H9 (cell line): Measurements from ENCODE around the gene NBR1. TPM values are rescaled to one million over a fixed set of nuclear protein-coding genes. Genes with fewer than 3 reads are reported as not detected.

Source experiments
- DNase-seq: peaks from one replicate; pipeline ENCODE4 v3.0.0-alpha.2; 2017
- H2AFZ ChIP-seq: one replicate; pipeline ENCODE4 v1.6.1; 2013; ENCODE audit warnings: mild to moderate bottlenecking, low read length, control low read depth, moderate library complexity
- H2AK5ac ChIP-seq: 2 replicates; pipeline ENCODE4 v1.6.1; 2013; ENCODE audit warnings: low read length, control low read depth, mixed read lengths; ENCODE audit not compliant: insufficient read length
- H2BK120ac ChIP-seq: one replicate; pipeline ENCODE4 v1.6.1; 2013; ENCODE audit warnings: low read depth, mild to moderate bottlenecking, low read length, control low read depth, inconsistent platforms; ENCODE audit not compliant: poor library complexity, severe bottlenecking
- H2BK12ac ChIP-seq: 2 replicates; pipeline ENCODE4 v1.6.1; 2013; ENCODE audit warnings: low read length, control low read depth, mixed read lengths, low read depth; ENCODE audit not compliant: insufficient read length
- H2BK15ac ChIP-seq: 2 replicates; pipeline ENCODE4 v1.6.1; 2013; ENCODE audit warnings: low read depth, low read length, control low read depth
- H2BK20ac ChIP-seq: one replicate; pipeline ENCODE4 v1.6.1; 2013; ENCODE audit warnings: low read depth, mild to moderate bottlenecking, low read length, control low read depth, inconsistent platforms; ENCODE audit not compliant: poor library complexity, severe bottlenecking
- H2BK5ac ChIP-seq: 2 replicates; pipeline ENCODE4 v1.6.1; 2013; ENCODE audit warnings: low read length, control low read depth, mixed read lengths; ENCODE audit not compliant: insufficient read length
- H3K14ac ChIP-seq: 2 replicates; pipeline ENCODE4 v1.6.1; 2013; ENCODE audit warnings: low read length, control low read depth; ENCODE audit not compliant: insufficient read depth
- H3K18ac ChIP-seq: 2 replicates; pipeline ENCODE4 v1.6.1; 2013; ENCODE audit warnings: low read depth, mild to moderate bottlenecking, mixed read lengths, low read length, control low read depth; ENCODE audit not compliant: insufficient read length
- H3K23ac ChIP-seq: 2 replicates; pipeline ENCODE4 v1.6.1; 2013; ENCODE audit warnings: low read length, control low read depth, mixed read lengths, low read depth; ENCODE audit not compliant: insufficient read length
- H3K23me2 ChIP-seq: 2 replicates; pipeline ENCODE4 v1.6.1; 2013; ENCODE audit warnings: low read depth, mild to moderate bottlenecking, mixed read lengths, low read length, control low read depth; ENCODE audit not compliant: insufficient read length, poor library complexity, severe bottlenecking
- H3K27ac ChIP-seq: 2 replicates; pipeline ENCODE4 v1.5.1; 2013; ENCODE audit warnings: low read length, control low read depth, mixed read lengths, low read depth; ENCODE audit not compliant: insufficient read length
- H3K27me3 ChIP-seq: 2 replicates; pipeline ENCODE4 v1.6.1; 2013; ENCODE audit warnings: low read length, control low read depth, inconsistent platforms; ENCODE audit not compliant: insufficient read depth
- H3K4ac ChIP-seq: 2 replicates; pipeline ENCODE4 v1.6.1; 2013; ENCODE audit warnings: low read depth, mild to moderate bottlenecking, control low read depth, inconsistent platforms, low read length, moderate library complexity
- H3K4me1 ChIP-seq: 2 replicates; pipeline ENCODE4 v1.6.1; 2013; ENCODE audit warnings: low read length, control low read depth, inconsistent platforms; ENCODE audit not compliant: insufficient read depth
- H3K4me2 ChIP-seq: 2 replicates; pipeline ENCODE4 v1.6.1; 2013; ENCODE audit warnings: low read length, control low read depth, mixed read lengths; ENCODE audit not compliant: insufficient read length, insufficient read depth
- H3K56ac ChIP-seq: 2 replicates; pipeline ENCODE4 v1.6.1; 2013; ENCODE audit warnings: low read depth, mild to moderate bottlenecking, mixed read lengths, low read length, control low read depth; ENCODE audit not compliant: insufficient read length
- H3K79me1 ChIP-seq: 2 replicates; pipeline ENCODE4 v1.6.1; 2013; ENCODE audit warnings: low read depth, mild to moderate bottlenecking, moderate library complexity, low read length, control low read depth, inconsistent platforms; ENCODE audit not compliant: insufficient read depth, poor library complexity, severe bottlenecking
- H3K79me2 ChIP-seq: 2 replicates; pipeline ENCODE4 v1.6.1; 2013; ENCODE audit warnings: low read length, control low read depth, inconsistent platforms; ENCODE audit not compliant: insufficient read depth
- H3K9ac ChIP-seq: 2 replicates; pipeline ENCODE4 v1.6.1; 2013; ENCODE audit warnings: low read length, control low read depth, mixed read lengths; ENCODE audit not compliant: insufficient read length; ENCODE audit errors: extremely low read depth
- H3K9me3 ChIP-seq: one replicate; pipeline ENCODE4 v1.6.1; 2013; ENCODE audit warnings: low read depth, low read length, inconsistent platforms; ENCODE audit not compliant: control insufficient read depth
- H3T11ph ChIP-seq: one replicate; pipeline ENCODE4 v1.6.1; 2013; ENCODE audit warnings: mild to moderate bottlenecking, low read length, control low read depth, inconsistent platforms
- H4K20me1 ChIP-seq: one replicate; pipeline ENCODE4 v1.6.1; 2013; ENCODE audit not compliant: control insufficient read depth, insufficient read length, insufficient read depth
- H4K5ac ChIP-seq: 2 replicates; pipeline ENCODE4 v1.6.1; 2013; ENCODE audit warnings: low read depth, mild to moderate bottlenecking, mixed read lengths, low read length, control low read depth; ENCODE audit not compliant: insufficient read length
- H4K8ac ChIP-seq: replicated peaks from 2 replicates; pipeline ENCODE4 v1.6.1; 2013; ENCODE audit warnings: low read length, control low read depth, mixed read lengths, low read depth; ENCODE audit not compliant: insufficient read length
- H4K91ac ChIP-seq: 2 replicates; pipeline ENCODE4 v1.6.1; 2013; ENCODE audit warnings: low read depth, mild to moderate bottlenecking, moderate library complexity, mixed read lengths, low read length, control low read depth; ENCODE audit not compliant: insufficient read length
- H3K27ac Mint-ChIP-seq, 3 experiments: 2 replicates in 2 of 3; 3 replicates in 1 of 3; pipeline ENCODE4 v1.8.0; 2020 to 2021; ENCODE audit warnings: mixed read lengths in 3 of 3, mild to moderate bottlenecking in 1 of 3, moderate library complexity in 1 of 3
- H3K27me3 Mint-ChIP-seq: 2 replicates; pipeline ENCODE4 v1.8.0; 2021; ENCODE audit warnings: low read depth, mild to moderate bottlenecking, moderate library complexity, mixed read lengths
- H3K36me3 Mint-ChIP-seq, 3 experiments: 2 replicates in 2 of 3; 3 replicates in 1 of 3; pipeline ENCODE4 v1.8.0; 2020 to 2021; ENCODE audit warnings: low read depth in 3 of 3, mixed read lengths in 3 of 3; ENCODE audit not compliant: insufficient read depth in 1 of 3
- H3K4me1 Mint-ChIP-seq, 2 experiments: 2 replicates each; pipeline ENCODE4 v1.8.0; 2020; ENCODE audit warnings: mixed read lengths in 2 of 2
- H3K4me3 Mint-ChIP-seq, 2 experiments: 2 replicates in 1 of 2; 3 replicates in 1 of 2; pipeline ENCODE4 v1.8.0; 2020 to 2021; ENCODE audit warnings: mild to moderate bottlenecking in 2 of 2, mixed read lengths in 2 of 2, moderate library complexity in 1 of 2
- H3K9me3 Mint-ChIP-seq, 2 experiments: 2 replicates in 1 of 2; 3 replicates in 1 of 2; pipeline ENCODE4 v1.8.0; 2020; ENCODE audit warnings: mild to moderate bottlenecking in 2 of 2, mixed read lengths in 2 of 2, moderate library complexity in 1 of 2
- CTCF ChIP-seq: fragments of 200-600 bp; sonication (generic); conservative IDR thresholded peaks from 3 replicates; pipeline ENCODE4 v1.8.0; 2021; ENCODE audit warnings: antibody characterized with exemption, mild to moderate bottlenecking
- WGBS: extraction: QIAGEN DNeasy Blood & Tissue Kit; methylation state at CpG from one replicate; pipeline ENCODE4 v1.1.7; 2013; ENCODE audit warnings: missing lambda C conversion rate, low lambda C conversion rate, mixed read lengths; ENCODE audit not compliant: insufficient read length; ENCODE audit errors: extremely low coverage; 5-methylcytosine and 5-hydroxymethylcytosine counted together
- total RNA-seq: library from RNA; stranded (reverse); gene quantifications from 2 replicates; pipeline ENCODE4 v1.2.1, GENCODE V29; 2021

NBR1 gene
- total RNA-seq, 1 experiment from 2014 or later: 34.2 TPM

GRCh38 chr17:43125133-43125966 is 45.7 kb upstream of the NBR1 start, which contains the start of gene BRCA1:
BRCA1 (minus strand) TSS chr17:43125364; CDS start chr17:43124096, 1,268 bp downstream.
- Histone ChIP-seq H4K8ac (no peak within 1 kb of the TSS), H3K23ac (no peak within 1 kb of the TSS), H3K23me2 (peaks cover 11% of the 10 kb centered on the region), H2BK120ac (no peak within 1 kb of the TSS), H4K91ac (no peak within 1 kb of the TSS), H3K18ac (peak within 1 kb of the TSS; percentile 90), H3K27me3 (no peaks in the 10 kb centered on the region), H3K9ac (peak within 1 kb of the TSS; percentile 92), H3T11ph (no peak within 1 kb of the TSS), H3K79me1 (no peaks in the 10 kb centered on the region), H4K5ac (no peak within 1 kb of the TSS), H3K56ac (no peak within 1 kb of the TSS), H3K4me1 (no peaks in the 10 kb centered on the region), H2BK12ac (no peak within 1 kb of the TSS), H3K79me2 (no peaks in the 10 kb centered on the region; the same call in 1 of the 2 replicates), H4K20me1 (no peaks in the 10 kb centered on the region), H3K4ac (no peak within 1 kb of the TSS; the same call in 1 of the 2 replicates), H2BK5ac (peak within 1 kb of the TSS; percentile 22), H2BK20ac (no peak within 1 kb of the TSS), H3K9me3 (no peaks in the 10 kb centered on the region), H3K4me2 (peak within 1 kb of the TSS; percentile 96), H3K27ac (peak within 1 kb of the TSS; percentile 43), H2BK15ac (no peak within 1 kb of the TSS), H2AK5ac (no peak within 1 kb of the TSS), H2AFZ (no peak within 1 kb of the TSS), H3K14ac (peak within 1 kb of the TSS; percentile 81; the same call in 1 of the 2 replicates)
- H3K4me3 Mint-ChIP-seq: peak within 1 kb of the TSS; percentile 92 to 98
- TF ChIP-seq CTCF: no peak
- peak within 1 kb of the TSS; percentile 97 to 100 (median 99) for H3K27ac Mint-ChIP-seq
- peak; percentile 100 for DNase-seq
- peaks cover 2% of the 10 kb centered on the region for H3K27me3 Mint-ChIP-seq
- WGBS: no CpG with 5 or more reads among the region's 38 CpGs
- peaks cover 9 to 13% of the 10 kb centered on the region in 2 experiments for H3K4me1 Mint-ChIP-seq
- H3K9me3 Mint-ChIP-seq: peaks cover 4 to 7% of the 10 kb centered on the region in 2 experiments; a peak in 4 of 5 replicates
- peaks cover 24 to 41% (median 40%) of the 10 kb centered on the region in 3 experiments for H3K36me3 Mint-ChIP-seq
